Stimulated activated CD4-positive, alpha-beta T cell treated with anti-CD3 and anti-CD28 coated beads, Interleukin-15, amount 100 ng/mL, for 48 hours (primary cell): ENCODE data around the gene ZMIZ2.

Experiments
- DNase-seq, 2 donors: peaks; one replicate each; pipeline ENCODE4 v3.0.0-alpha.2; 2020; ENCODE audit warnings: low read depth in 2 of 2

ZMIZ2 gene

GRCh38 chr7:44755698-44756627 lies 7.3 kb downstream of the ZMIZ2 start:
- DNase-seq: no peak

GRCh38 chr7:44756904-44757303 lies 8.3 kb downstream of the ZMIZ2 start:
- DNase-seq: no peak

- DNase-seq: no peak
These were observed 8.7 kb downstream of the ZMIZ2 start for GRCh38 chr7:44757311-44757710.

GRCh38 chr7:44757739-44758138 lies 9.1 kb downstream of the ZMIZ2 start:
- no peak for DNase-seq

- DNase-seq: no peak
These were observed 10.6 kb downstream of the ZMIZ2 start for GRCh38 chr7:44759246-44759645.

- no peak for DNase-seq
These were observed 11.5 kb downstream of the ZMIZ2 start for GRCh38 chr7:44760034-44760580.

GRCh38 chr7:44761207-44762161 lies 12.8 kb downstream of the ZMIZ2 start:
- no peak for DNase-seq

- DNase-seq: no peak
These were observed 13.7 kb downstream of the ZMIZ2 start for GRCh38 chr7:44762300-44762699.

GRCh38 chr7:44762726-44763522 lies 14.3 kb downstream of the ZMIZ2 start:
- no peak for DNase-seq

GRCh38 chr7:44764081-44764480 lies 15.4 kb downstream of the ZMIZ2 start:
- no peak for DNase-seq

- no peak for DNase-seq
These were observed 16.3 kb downstream of the ZMIZ2 start for GRCh38 chr7:44764665-44765578.

GRCh38 chr7:44765579-44766415 lies 17.1 kb downstream of the ZMIZ2 start:
- DNase-seq: no peak

- no peak for DNase-seq
These were observed 17.8 kb downstream of the ZMIZ2 start for GRCh38 chr7:44766416-44766801.

GRCh38 chr7:44767134-44767911 lies 18.7 kb downstream of the ZMIZ2 start:
- no peak for DNase-seq

- no peak for DNase-seq
These were observed 19.4 kb downstream of the ZMIZ2 start for GRCh38 chr7:44767912-44768627.

- no peak for DNase-seq
These were observed 20.2 kb downstream of the ZMIZ2 start for GRCh38 chr7:44768628-44769371.

GRCh38 chr7:44769376-44769775 lies 20.7 kb downstream of the ZMIZ2 start:
- DNase-seq: no peak
